ENCODE data around the gene ATOH8. TPM values are rescaled to one million over a fixed set of nuclear protein-coding genes. Genes with fewer than 3 reads are reported as not detected.
"Not testable (repeated sequence)": the region's sequence is repeated elsewhere in the genome, so short reads cannot be mapped to it uniquely, and the experiment has no call there.

The ATOH8 gene
- total and polyA plus RNA-seq, 12 donors: 8.7 to 45.9 (median 17.8) TPM

DNA sequence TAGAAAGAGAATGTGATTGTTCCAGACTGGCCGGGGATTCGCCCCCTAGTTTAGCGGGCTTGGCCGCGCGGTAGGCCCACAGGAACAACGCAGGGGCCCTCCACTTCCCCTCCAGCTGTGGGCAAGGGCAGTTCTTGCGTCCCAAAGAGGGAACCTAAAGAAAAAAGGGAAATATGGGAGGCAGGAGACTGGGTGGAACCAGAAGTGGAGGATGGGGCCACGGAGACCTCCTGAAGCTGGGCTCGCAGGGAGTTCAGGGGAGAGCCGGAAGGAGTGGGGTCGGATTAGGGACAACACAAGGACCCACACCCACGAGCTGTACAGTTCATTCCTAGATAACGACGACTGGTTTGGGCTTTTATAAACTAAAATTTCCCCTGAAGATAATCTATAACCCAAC lies 41.5 kb upstream of the ATOH8 start:
- ATAC-seq (peak in 4 of 8 donors; percentile 1 to 16 (median 5)), DNase-seq (no peak)
- H3K27ac ChIP-seq: peak overlapping the region; percentile 67 to 96 (median 86)

DNA sequence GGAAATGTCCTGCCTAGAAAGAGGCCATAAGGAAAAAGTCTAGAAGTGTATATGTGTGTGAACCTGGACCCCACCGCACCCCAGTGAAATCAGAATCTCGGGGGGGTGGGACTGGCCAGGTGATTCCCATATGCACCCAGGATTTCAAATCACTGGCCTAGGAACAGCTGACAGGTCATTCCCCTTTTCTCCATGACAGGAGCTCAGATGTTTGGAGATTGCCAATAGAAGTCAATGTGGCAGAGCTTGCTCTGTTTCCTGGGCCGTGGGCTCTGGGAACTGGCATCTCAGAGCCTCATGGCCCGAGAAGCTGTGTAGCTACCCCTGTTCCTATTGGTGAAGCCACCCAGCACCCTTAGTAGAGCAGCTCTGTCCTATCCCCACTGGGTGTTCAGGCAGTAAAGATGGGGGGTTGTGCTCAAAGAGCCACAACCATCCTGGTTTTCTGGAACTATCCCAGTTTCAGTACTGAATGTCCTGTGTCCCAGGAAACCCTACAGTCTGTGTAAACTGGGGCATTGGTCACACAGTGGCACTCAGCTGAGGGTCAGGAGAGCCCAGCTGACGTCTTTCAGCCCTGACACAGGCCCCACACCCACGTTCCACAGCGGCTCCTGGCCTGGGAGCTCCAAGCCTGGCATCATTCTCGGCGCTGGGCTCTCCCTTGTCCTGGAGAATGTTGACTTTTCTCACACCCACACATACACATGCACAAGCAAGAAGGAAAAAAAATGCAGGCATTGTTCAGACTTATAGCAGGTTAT lies 40.8 kb upstream of the ATOH8 start:
- DNase-seq (peak; percentile 58 to 64), ATAC-seq (peak in 6 of 8 donors; percentile 5 to 80 (median 60))
- WGBS, 2 donors: 61 to 70% methylated on average over 9 of the region's 9 CpGs
- H3K4me1 ChIP-seq: peaks cover 9 to 80% (median 59%) of the 10 kb centered on the region in 9 donors
- H3K4me3 ChIP-seq: no peak overlapping the region
- intact Hi-C loops (cut with DNase I): loop anchor here in 2 of 10 donors (5.0 to 10.0 kb wide), 2 partner anchors 36 to 362 kb away; no protein-coding TSS in a partner anchor
- TF ChIP-seq, protein P1, sequence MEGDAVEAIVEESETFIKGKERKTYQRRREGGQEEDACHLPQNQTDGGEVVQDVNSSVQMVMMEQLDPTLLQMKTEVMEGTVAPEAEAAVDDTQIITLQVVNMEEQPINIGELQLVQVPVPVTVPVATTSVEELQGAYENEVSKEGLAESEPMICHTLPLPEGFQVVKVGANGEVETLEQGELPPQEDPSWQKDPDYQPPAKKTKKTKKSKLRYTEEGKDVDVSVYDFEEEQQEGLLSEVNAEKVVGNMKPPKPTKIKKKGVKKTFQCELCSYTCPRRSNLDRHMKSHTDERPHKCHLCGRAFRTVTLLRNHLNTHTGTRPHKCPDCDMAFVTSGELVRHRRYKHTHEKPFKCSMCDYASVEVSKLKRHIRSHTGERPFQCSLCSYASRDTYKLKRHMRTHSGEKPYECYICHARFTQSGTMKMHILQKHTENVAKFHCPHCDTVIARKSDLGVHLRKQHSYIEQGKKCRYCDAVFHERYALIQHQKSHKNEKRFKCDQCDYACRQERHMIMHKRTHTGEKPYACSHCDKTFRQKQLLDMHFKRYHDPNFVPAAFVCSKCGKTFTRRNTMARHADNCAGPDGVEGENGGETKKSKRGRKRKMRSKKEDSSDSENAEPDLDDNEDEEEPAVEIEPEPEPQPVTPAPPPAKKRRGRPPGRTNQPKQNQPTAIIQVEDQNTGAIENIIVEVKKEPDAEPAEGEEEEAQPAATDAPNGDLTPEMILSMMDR (IDR thresholded peaks at IDR 0.05): no peak
- no peaks in the 10 kb centered on the region for H3K27me3 ChIP-seq
- peak overlapping the region; percentile 67 to 96 (median 86) for H3K27ac ChIP-seq
- H3K36me3 ChIP-seq: no peaks in the 10 kb centered on the region
- no peaks in the 10 kb centered on the region for H3K9me3 ChIP-seq

More for the DNA sequence above, 41.5 kb upstream of the ATOH8 start:
- WGBS, 2 donors: 56 to 69% methylated on average over 15 of the region's 15 CpGs
- Histone ChIP-seq H3K36me3 (no peaks in the 10 kb centered on the region), H3K9me3 (no peaks in the 10 kb centered on the region), H3K27me3 (no peaks in the 10 kb centered on the region), H3K4me1 (peaks cover 9 to 87% (median 63%) of the 10 kb centered on the region in 9 donors), H3K4me3 (no peak overlapping the region)
- intact Hi-C loops (cut with DNase I): loop anchor here in 2 of 10 donors (5.0 to 10.0 kb wide), 2 partner anchors 35 to 362 kb away; no protein-coding TSS in a partner anchor
- TF ChIP-seq, protein P1 (IDR thresholded peaks at IDR 0.05): no peak

DNA sequence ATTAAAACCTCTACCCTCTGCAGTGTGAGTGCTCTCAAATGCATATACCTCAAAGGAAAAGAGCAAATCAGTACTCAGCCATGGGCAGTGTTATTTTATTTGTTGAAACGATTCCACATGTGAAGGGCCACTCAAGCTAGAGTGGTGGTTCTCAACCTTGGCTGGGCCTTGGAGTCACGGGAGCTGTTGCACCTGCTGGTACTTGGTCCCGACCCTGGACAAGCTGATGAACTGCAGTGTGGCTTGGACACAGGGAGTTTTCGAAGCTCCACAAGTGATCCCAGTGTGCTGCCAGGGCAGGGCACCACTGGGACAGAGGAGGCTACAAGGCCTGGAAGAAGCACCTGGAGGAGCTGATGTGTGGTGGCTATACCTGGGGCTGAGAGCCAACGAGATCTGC lies 40.0 kb upstream of the ATOH8 start:
- H3K27me3 ChIP-seq: no peaks in the 10 kb centered on the region
- ATAC-seq: no peak
- H3K27ac ChIP-seq: peak overlapping the region; percentile 60 to 96 (median 86)
- no peak overlapping the region for H3K4me3 ChIP-seq
- 78 to 81% methylated on average over 5 of the region's 5 CpGs for WGBS, 2 donors
- no peak for DNase-seq
- TF ChIP-seq, protein P1 (IDR thresholded peaks at IDR 0.05): no peak
- no peaks in the 10 kb centered on the region for H3K9me3 ChIP-seq
- H3K4me1 ChIP-seq: peaks cover 9 to 73% (median 55%) of the 10 kb centered on the region in 9 donors
- H3K36me3 ChIP-seq: no peaks in the 10 kb centered on the region
- intact Hi-C loops (cut with DNase I): loop anchor here in 2 of 10 donors (5.0 to 10.0 kb wide), 2 partner anchors 37 to 361 kb away; no protein-coding TSS in a partner anchor

DNA sequence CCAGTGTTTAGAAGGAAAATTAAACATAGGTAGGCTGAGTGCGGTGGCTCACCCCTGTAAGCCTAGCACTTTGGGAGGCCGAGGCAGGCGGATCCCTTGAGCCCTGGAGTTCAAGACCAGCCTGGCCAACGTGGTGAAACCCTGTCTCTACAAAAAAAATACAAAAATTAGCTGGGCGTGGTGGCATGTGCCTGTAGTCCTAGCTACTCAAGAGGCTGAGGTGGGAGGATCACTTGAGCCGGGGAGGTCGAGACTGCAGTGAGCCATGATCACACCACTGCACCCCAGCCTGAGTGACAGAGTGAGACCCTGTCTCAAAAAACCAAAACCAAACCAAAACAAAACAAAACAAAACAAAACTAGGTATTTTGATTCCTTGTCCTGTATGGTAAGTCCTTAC lies 39.4 kb upstream of the ATOH8 start:
- Histone ChIP-seq H3K27ac (peak overlapping the region; percentile 60 to 96 (median 86)), H3K4me1 (peaks cover 9 to 68% (median 49%) of the 10 kb centered on the region in 9 donors)
- H3K36me3 ChIP-seq, H3K4me3 ChIP-seq, H3K9me3 ChIP-seq, ATAC-seq, H3K27me3 ChIP-seq, DNase-seq: not testable (repeated sequence)
- 95% methylated on average over 7 of the region's 7 CpGs for WGBS, 2 donors
- intact Hi-C loops (cut with DNase I): loop anchor here in 2 of 10 donors (5.0 to 10.0 kb wide), 2 partner anchors 37 to 360 kb away; no protein-coding TSS in a partner anchor
